ENCODE data around the gene MEGF11.
A peak's percentile ranks its signal among the peaks of the same experiment; 100 is the strongest.

The MEGF11 gene

DNA sequence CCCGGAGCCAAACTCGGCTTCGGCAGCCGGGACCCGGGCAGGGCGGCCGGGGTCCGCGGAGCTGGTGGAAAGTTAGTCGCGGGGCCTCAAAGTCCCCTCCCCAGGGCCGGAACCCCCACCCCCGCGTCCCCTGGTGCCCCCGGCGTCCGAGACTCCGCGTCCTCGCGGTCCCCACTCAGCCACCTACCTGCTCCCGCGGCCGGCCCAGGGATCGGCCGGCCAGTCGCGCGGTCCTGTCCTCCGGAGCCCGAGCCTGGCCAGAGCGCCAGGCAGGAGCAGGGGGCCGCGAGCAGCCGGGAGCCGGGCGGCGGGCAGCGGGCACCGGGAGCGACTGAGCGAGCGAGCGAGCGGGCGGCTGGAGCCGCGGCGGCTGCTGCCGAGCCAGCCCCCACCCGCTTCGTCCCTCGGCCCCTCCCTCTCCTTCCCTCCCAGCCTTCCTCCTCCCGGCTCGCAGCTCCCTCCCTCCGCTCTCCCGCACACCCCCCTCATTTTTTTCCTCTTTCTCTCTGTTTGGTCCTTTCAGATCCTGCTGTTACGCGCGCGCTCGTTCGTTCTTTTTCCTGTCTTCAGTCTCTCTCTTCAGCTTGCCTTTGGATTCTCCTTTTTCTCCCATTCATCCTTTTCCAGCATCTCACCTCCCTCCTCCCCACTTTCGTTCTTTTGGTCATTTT is at the start of gene MEGF11:
Gene MEGF11 (minus strand): TSS at position 333 of the 671 bp plus-strand sequence. CDS start 125,347 bp downstream, outside the sequence.
- DNase-seq (ENCODE audit: low spot score in 2 of 2) (no peak), ATAC-seq (replicated peaks; ENCODE audit: extremely low read depth, poor library complexity, severe bottlenecking) (no peak)
- Mint-ChIP-seq H3K36me3 (ENCODE audit: insufficient read depth) (no peaks in the 10 kb centered on the region), H3K27me3 (peaks cover 68% of the 10 kb centered on the region), H3K27ac (ENCODE audit: low read depth) (peak within 1 kb of the TSS; percentile 26), H3K4me3 (peak within 1 kb of the TSS; percentile 81), H3K9me3 (no peaks in the 10 kb centered on the region), H3K4me1 (peaks cover 13% of the 10 kb centered on the region)

DNA sequence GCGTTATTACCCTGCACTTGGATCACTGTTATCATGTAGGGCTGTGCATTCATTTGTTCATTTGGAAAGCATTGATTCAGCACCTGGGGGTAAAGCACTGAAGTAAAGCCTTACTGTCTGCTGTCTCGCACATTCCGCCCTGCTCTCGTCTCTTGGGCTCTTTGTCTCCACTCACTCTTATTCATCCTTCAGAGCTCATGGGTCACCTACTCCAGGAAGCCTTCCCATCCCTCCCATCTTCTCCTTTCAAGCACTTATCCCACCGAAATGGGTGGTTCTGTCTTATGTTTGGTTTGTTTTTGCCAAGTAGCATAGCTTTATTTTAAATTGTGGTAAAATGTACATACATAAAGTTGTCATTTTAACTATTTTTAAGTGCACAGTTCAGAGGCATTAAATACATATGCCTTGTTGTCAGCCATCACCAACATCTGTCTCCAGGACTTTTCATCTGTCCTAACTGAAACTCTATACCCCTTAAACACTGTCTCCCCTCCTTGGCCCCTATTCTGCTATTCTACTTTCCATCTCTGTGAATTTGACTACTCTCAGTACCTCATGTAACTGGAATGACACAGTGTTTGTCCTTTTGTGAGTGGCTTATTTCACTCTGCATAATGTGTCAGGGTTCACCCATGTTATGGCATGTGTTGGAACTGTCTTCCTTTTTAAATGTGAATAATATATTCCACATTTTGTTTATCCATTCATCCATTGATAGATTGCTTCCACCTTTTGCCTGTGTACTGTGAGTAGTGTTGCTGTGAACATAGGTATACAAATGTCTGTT is 49.1 kb upstream of the MEGF11 start:
- ATAC-seq (replicated peaks; ENCODE audit: extremely low read depth, poor library complexity, severe bottlenecking) (no peak), DNase-seq (ENCODE audit: low spot score in 2 of 2) (no peak)
- peaks cover 31% of the 10 kb centered on the region for H3K4me1 Mint-ChIP-seq
- H3K9me3 Mint-ChIP-seq = no peaks in the 10 kb centered on the region
- no peak overlapping the region for H3K4me3 Mint-ChIP-seq
- no peaks in the 10 kb centered on the region for H3K27me3 Mint-ChIP-seq
- peak overlapping the region; percentile 62 for H3K27ac Mint-ChIP-seq (ENCODE audit: low read depth)
- H3K36me3 Mint-ChIP-seq (ENCODE audit: insufficient read depth) = peaks cover 12% of the 10 kb centered on the region

- Mint-ChIP-seq H3K9me3 (no peaks in the 10 kb centered on the region), H3K27me3 (no peaks in the 10 kb centered on the region)
- ATAC-seq (replicated peaks; ENCODE audit: extremely low read depth, poor library complexity, severe bottlenecking) = no peak
Observed at GRCh38 chr15:66298803-66299251, 45.3 kb upstream of the MEGF11 start.

DNA sequence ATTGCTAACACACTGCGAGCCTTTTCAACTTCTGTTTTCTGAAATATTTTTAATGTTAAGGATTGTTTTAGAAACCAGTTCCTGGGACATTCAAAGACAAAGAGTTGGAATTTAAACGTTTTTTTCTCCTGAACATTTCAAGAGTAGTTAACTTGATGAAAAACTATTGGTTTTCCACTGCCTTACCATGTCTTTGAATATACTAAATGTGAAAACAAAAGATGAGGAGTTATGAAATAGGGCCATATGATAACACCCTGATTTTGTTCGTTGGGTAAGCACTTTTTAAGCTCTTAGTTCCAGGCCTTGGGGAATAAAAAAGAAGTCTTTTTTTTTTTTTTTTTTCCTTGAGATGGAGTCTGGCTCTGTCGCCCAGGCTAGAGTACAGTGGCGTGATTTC is 42.6 kb upstream of the MEGF11 start:
- no peak overlapping the region for H3K27ac Mint-ChIP-seq (ENCODE audit: low read depth)
- no peaks in the 10 kb centered on the region for H3K9me3 Mint-ChIP-seq
- no peak for ATAC-seq (replicated peaks; ENCODE audit: extremely low read depth, poor library complexity, severe bottlenecking)
- peaks cover 43% of the 10 kb centered on the region for H3K4me1 Mint-ChIP-seq
- H3K36me3 Mint-ChIP-seq (ENCODE audit: insufficient read depth) = peaks cover 16% of the 10 kb centered on the region
- H3K27me3 Mint-ChIP-seq = no peaks in the 10 kb centered on the region
- H3K4me3 Mint-ChIP-seq = no peak overlapping the region
- no peak for DNase-seq (ENCODE audit: low spot score in 2 of 2)

More at GRCh38 chr15:66298803-66299251, 45.3 kb upstream of the MEGF11 start:
- DNase-seq (ENCODE audit: low spot score in 2 of 2) = no peak
- Mint-ChIP-seq H3K27ac (ENCODE audit: low read depth) (peak overlapping the region; percentile 30), H3K36me3 (ENCODE audit: insufficient read depth) (peaks cover 17% of the 10 kb centered on the region), H3K4me1 (peaks cover 48% of the 10 kb centered on the region), H3K4me3 (no peak overlapping the region)

DNA sequence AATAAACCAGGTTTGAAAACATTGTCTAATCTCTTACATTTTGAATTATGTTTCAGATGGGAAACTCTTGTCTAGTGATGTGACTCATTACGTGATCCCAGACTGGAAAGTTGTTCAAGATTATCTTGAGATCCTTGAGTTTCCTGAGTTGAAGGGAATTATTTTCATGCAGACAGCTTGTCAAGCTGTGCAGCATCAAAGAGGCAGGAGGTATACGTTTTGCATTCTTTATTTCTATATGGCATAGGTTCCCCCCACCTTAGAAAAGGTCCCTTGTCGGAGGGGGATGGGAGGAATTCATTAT is 41.3 kb upstream of the MEGF11 start:
- no peak for ATAC-seq (replicated peaks; ENCODE audit: extremely low read depth, poor library complexity, severe bottlenecking)
- Mint-ChIP-seq H3K9me3 (no peaks in the 10 kb centered on the region), H3K27me3 (no peaks in the 10 kb centered on the region), H3K27ac (ENCODE audit: low read depth) (peak overlapping the region; percentile 98), H3K4me1 (peaks cover 41% of the 10 kb centered on the region), H3K4me3 (peak overlapping the region; percentile 84), H3K36me3 (ENCODE audit: insufficient read depth) (peaks cover 16% of the 10 kb centered on the region)
- DNase-seq (ENCODE audit: low spot score in 2 of 2) = no peak

DNA sequence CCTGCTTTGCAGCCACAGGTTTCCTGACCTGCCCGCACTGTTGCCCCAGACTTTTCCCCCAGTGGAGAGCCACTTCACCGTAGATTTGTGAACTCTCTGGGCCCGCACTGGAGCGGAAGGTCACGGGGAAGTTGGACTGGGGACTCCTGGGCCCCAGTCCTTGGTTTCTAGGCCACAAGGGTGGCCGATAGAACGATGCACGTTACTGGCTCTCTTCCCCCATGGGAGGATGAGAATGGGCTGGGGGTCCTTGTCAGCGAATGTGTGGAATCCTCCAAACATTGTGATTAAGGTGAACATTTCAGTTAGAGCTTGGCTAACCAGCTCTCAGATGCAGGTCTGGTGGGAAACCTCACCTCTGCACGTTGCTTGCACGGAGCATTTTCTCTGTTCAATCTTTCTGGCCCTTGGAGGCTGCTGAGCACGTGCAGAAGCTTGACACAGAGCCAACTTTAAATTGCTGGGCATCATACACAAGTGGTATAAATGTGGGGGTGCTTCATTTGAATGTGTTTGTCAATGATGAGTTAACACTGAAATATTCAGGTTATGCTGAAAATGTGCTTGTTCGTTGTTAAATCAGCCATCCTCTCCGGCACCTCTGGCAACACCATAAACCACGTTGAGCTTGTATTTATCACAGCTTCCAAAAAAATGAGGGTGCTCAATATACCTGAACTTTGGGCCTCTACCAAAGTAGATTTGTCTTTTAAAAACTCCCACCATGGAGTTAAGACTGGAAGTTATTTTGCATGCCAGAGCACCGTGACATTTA is 40.8 kb upstream of the MEGF11 start:
- H3K4me1 Mint-ChIP-seq = peaks cover 41% of the 10 kb centered on the region
- DNase-seq (ENCODE audit: low spot score in 2 of 2) = no peak
- peak; percentile 3 for ATAC-seq (replicated peaks; ENCODE audit: extremely low read depth, poor library complexity, severe bottlenecking)
- H3K9me3 Mint-ChIP-seq = no peaks in the 10 kb centered on the region
- H3K4me3 Mint-ChIP-seq = peak overlapping the region; percentile 84
- H3K27ac Mint-ChIP-seq (ENCODE audit: low read depth) = peak overlapping the region; percentile 98
- H3K27me3 Mint-ChIP-seq = no peaks in the 10 kb centered on the region
- H3K36me3 Mint-ChIP-seq (ENCODE audit: insufficient read depth) = peaks cover 14% of the 10 kb centered on the region

- ATAC-seq (replicated peaks; ENCODE audit: extremely low read depth, poor library complexity, severe bottlenecking) (peak; percentile 84), DNase-seq (ENCODE audit: low spot score in 2 of 2) (peak; percentile 49 to 51)
- H3K4me1 Mint-ChIP-seq = peaks cover 37% of the 10 kb centered on the region
- peak within 1 kb of the TSS; percentile 98 for H3K27ac Mint-ChIP-seq (ENCODE audit: low read depth)
- peaks cover 13% of the 10 kb centered on the region for H3K36me3 Mint-ChIP-seq (ENCODE audit: insufficient read depth)
- H3K4me3 Mint-ChIP-seq = peak within 1 kb of the TSS; percentile 89
- no peaks in the 10 kb centered on the region for H3K9me3 Mint-ChIP-seq
- no peaks in the 10 kb centered on the region for H3K27me3 Mint-ChIP-seq
Observed at GRCh38 chr15:66293419-66294156, 40.0 kb upstream of the MEGF11 start, which contains the start of gene DIS3L. DIS3L (plus strand) TSS chr15:66293568; CDS start chr15:66293597, 29 bp downstream.

GRCh38 chr15:66292571-66293418 is 39.2 kb upstream of the MEGF11 start:
- Mint-ChIP-seq H3K9me3 (no peaks in the 10 kb centered on the region), H3K27ac (ENCODE audit: low read depth) (peak overlapping the region; percentile 98), H3K27me3 (no peaks in the 10 kb centered on the region), H3K4me1 (peaks cover 36% of the 10 kb centered on the region), H3K36me3 (ENCODE audit: insufficient read depth) (peaks cover 13% of the 10 kb centered on the region), H3K4me3 (peak overlapping the region; percentile 89)
- ATAC-seq (replicated peaks; ENCODE audit: extremely low read depth, poor library complexity, severe bottlenecking) (no peak), DNase-seq (ENCODE audit: low spot score in 2 of 2) (no peak)

GRCh38 chr15:66291816-66292570 is 38.4 kb upstream of the MEGF11 start:
- no peaks in the 10 kb centered on the region for H3K27me3 Mint-ChIP-seq
- DNase-seq (ENCODE audit: low spot score in 2 of 2) (no peak), ATAC-seq (replicated peaks; ENCODE audit: extremely low read depth, poor library complexity, severe bottlenecking) (no peak)
- H3K36me3 Mint-ChIP-seq (ENCODE audit: insufficient read depth) = peaks cover 13% of the 10 kb centered on the region
- peak overlapping the region; percentile 98 for H3K27ac Mint-ChIP-seq (ENCODE audit: low read depth)
- H3K4me1 Mint-ChIP-seq = peaks cover 36% of the 10 kb centered on the region
- H3K9me3 Mint-ChIP-seq = no peaks in the 10 kb centered on the region
- peak overlapping the region; percentile 89 for H3K4me3 Mint-ChIP-seq

DNA sequence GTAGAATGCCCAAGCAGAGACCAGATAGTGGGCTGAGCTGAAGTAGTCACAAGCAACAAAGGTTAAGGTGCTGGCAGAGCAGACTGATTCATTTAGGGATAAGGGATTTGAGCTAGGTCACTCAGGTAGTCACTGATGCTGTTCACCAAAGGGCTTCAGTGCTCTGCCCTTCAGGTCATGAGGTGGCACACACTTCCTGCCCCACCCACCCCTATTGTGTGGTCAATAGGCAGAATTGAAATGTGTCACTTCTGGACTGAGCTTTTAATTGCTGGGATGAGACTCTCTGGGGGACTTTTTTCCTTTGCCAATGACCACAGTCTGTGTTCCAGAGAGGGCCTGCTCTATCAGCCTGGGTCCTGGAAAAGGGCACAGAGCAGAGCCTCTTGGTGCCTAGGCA is 37.0 kb upstream of the MEGF11 start:
- H3K9me3 Mint-ChIP-seq = no peaks in the 10 kb centered on the region
- ATAC-seq (replicated peaks; ENCODE audit: extremely low read depth, poor library complexity, severe bottlenecking) = no peak
- peaks cover 8% of the 10 kb centered on the region for H3K36me3 Mint-ChIP-seq (ENCODE audit: insufficient read depth)
- H3K27me3 Mint-ChIP-seq = no peaks in the 10 kb centered on the region
- no peak overlapping the region for H3K4me3 Mint-ChIP-seq
- H3K27ac Mint-ChIP-seq (ENCODE audit: low read depth) = no peak overlapping the region
- peaks cover 31% of the 10 kb centered on the region for H3K4me1 Mint-ChIP-seq
- DNase-seq (ENCODE audit: low spot score in 2 of 2) = no peak

DNA sequence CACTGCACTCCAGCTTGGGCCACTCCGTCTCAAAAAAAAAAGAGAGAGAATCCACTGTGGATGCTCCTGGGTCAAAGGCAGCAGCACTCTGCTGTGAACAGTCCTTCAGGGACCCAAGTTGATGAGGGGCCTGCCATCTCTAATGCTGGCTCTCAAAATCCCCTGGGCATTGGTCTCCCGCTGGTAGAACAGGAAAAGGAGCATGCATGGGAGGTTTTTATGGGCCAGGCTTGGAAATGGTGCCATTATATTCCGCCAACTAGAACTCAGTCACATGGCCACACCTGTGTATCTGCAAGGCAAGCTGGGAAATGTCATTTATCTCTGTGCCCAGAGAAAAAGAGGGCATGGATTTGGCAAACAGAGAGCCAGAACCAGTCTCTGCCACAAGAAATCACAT is 36.5 kb upstream of the MEGF11 start:
- Mint-ChIP-seq H3K27ac (ENCODE audit: low read depth) (no peak overlapping the region), H3K4me1 (peaks cover 30% of the 10 kb centered on the region), H3K27me3 (no peaks in the 10 kb centered on the region), H3K36me3 (ENCODE audit: insufficient read depth) (peaks cover 8% of the 10 kb centered on the region), H3K9me3 (no peaks in the 10 kb centered on the region), H3K4me3 (no peak overlapping the region)
- DNase-seq (ENCODE audit: low spot score in 2 of 2) = no peak
- ATAC-seq (replicated peaks; ENCODE audit: extremely low read depth, poor library complexity, severe bottlenecking) = no peak
